ENCODE data around the gene BCAR3.

The BCAR3 gene

DNA sequence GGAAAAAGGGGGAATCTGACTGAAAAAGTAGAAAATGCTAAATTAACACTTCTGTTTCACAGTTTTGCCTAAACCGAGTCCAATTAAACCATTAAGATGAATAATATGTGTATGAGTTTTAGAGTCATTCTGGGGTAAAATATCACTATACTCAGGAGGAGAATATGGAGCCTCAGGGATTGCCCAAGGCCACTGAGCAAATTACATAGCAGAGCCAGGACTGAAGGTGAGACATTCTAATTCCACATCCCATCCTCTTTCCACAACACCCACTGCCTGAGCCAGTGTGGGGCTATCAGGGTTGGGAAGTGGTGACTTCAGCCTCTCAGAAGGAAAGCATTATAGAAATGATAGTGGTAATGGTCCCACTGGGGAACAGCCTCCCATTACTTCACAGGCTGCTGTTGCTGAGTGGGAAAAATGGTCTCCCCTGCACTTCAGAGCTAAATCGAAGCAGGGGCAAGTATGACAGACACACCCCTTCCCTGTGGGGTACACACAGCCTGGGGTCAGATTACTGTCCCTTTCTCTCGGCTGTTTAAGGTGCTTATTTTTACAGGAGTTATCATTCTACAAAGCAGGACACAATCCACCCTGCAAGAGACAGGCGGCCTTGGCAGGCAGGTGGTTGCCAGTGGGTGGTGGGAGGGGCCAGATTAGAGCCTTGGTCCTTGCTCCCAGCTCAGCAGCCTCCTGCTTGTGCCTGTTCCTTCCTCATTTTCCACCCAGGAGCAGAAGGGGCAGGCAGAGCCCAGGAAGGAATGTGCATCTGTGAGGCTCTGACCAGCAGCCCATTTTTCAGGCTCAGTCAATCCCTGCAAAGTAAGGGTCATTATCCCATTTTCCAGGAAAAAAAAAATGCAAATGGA lies 9.5 kb upstream of the BCAR3 start:
- TF ChIP-seq, protein P1, sequence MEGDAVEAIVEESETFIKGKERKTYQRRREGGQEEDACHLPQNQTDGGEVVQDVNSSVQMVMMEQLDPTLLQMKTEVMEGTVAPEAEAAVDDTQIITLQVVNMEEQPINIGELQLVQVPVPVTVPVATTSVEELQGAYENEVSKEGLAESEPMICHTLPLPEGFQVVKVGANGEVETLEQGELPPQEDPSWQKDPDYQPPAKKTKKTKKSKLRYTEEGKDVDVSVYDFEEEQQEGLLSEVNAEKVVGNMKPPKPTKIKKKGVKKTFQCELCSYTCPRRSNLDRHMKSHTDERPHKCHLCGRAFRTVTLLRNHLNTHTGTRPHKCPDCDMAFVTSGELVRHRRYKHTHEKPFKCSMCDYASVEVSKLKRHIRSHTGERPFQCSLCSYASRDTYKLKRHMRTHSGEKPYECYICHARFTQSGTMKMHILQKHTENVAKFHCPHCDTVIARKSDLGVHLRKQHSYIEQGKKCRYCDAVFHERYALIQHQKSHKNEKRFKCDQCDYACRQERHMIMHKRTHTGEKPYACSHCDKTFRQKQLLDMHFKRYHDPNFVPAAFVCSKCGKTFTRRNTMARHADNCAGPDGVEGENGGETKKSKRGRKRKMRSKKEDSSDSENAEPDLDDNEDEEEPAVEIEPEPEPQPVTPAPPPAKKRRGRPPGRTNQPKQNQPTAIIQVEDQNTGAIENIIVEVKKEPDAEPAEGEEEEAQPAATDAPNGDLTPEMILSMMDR (IDR thresholded peaks at IDR 0.05; ENCODE audit: low read depth, low read length) = no peak
- in situ Hi-C loops (cut with HindIII; ENCODE audit: low sequenced_read_pairs) = no loop called here

GRCh38 chr1:93690341-93690740 lies 8.7 kb upstream of the BCAR3 start:
- DNase-seq (ENCODE audit: low read depth, low spot score) = no peak
- in situ Hi-C loops (cut with HindIII; ENCODE audit: low sequenced_read_pairs) = no loop called here
- TF ChIP-seq, protein P1 (IDR thresholded peaks at IDR 0.05; ENCODE audit: low read depth, low read length) = no peak
- H3K4me3 ChIP-seq (ENCODE audit: low read depth, low read length) = no peak overlapping the region

More for the DNA sequence above, 9.5 kb upstream of the BCAR3 start:
- no peak for DNase-seq (ENCODE audit: low read depth, low spot score)
- no peak overlapping the region for H3K4me3 ChIP-seq (ENCODE audit: low read depth, low read length)

DNA sequence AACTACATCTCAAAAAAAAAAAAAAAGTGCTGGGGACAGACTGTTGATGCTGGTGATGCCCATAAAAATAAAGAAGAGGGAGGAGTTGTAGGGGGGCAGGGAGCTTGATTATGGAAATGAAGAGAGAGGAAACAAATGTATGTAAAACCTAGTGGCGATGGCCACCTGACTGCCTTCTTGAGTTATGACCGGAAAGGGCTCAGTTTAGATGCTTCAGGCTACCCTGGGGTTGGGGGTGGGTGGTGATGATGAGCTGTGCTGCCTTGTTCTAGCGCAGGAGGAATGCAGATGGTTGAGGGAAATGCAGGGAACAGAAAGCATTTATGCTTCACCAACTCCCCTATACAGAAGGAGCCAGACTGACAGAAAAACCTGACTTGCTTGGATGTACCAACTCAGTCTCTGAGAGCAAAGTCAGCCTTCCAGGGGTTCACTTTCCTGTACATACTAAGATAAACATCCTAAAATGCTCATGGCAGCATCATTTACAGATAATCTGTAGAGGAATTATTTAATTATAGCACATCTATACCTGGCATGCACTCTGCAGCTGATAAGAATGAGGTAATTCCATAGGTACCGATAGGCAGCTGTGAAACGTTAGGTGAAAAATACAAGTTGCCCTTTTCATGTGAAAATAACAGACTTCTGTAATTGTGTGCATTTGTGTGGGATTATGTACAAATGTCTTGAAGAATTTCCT lies 8.0 kb upstream of the BCAR3 start:
- DNase-seq (ENCODE audit: low read depth, low spot score) = no peak
- H3K4me3 ChIP-seq (ENCODE audit: low read depth, low read length) = no peak overlapping the region
- TF ChIP-seq, protein P1 (IDR thresholded peaks at IDR 0.05; ENCODE audit: low read depth, low read length) = no peak
- in situ Hi-C loops (cut with HindIII; ENCODE audit: low sequenced_read_pairs) = no loop called here

DNA sequence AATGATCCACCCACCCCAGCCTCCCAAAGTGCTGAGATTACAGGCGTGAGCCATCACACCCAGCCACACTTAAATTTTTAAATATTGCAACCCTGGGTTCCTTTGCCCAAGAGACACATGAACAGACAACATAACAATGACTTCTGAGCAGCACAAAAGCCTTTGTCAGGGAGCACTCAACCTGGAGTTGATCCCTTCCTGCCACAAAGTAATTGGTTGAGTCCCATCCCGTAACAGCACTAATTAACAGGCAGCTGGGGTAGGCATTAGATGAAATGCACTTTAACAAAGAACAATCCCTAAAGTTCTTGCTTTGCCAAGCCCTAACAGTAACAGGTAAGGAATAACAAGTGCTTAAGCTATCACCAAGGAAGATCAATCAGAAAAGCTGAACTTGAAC lies 5.9 kb upstream of the BCAR3 start:
- TF ChIP-seq, protein P1 (IDR thresholded peaks at IDR 0.05; ENCODE audit: low read depth, low read length) = no peak
- in situ Hi-C loops (cut with HindIII; ENCODE audit: low sequenced_read_pairs) = no loop called here
- DNase-seq (ENCODE audit: low read depth, low spot score) = no peak
- no peak overlapping the region for H3K4me3 ChIP-seq (ENCODE audit: low read depth, low read length)

DNA sequence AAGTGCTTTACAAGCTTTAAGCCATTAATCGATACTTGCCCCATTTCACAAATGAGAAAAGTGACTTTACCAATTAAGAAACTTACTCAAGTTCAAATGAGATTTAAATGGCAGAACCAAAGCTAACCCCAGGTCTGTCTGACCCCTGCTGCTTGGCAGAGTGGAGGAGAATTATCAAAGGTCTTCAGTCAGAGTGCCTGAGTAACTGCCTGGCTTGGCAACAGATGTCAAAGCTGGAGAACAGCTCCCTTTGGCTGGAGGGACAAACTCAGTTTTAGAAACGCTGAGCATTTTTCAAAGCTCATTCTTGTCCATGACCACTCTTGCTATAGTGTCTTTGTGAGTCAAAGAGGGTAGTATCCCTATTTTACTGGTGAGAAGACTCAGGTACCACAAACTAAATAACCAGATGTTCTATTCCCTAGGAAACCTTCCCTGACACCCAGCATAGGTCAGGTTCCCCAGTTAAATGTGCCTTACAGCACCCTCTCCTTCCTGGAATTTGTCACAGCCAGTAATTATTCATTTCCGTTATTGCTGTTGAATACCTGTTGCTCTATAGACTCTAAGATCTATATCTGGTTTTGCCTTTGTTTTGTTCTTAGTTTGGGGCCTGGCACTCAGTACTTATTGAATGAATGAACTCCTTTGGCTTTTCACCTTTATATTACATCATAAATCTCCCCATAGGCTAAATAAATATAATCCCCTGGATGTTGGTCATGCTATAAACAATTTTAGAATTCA lies 5.0 kb upstream of the BCAR3 start:
- DNase-seq (ENCODE audit: low read depth, low spot score) = no peak
- in situ Hi-C loops (cut with HindIII; ENCODE audit: low sequenced_read_pairs) = no loop called here
- TF ChIP-seq, protein P1 (IDR thresholded peaks at IDR 0.05; ENCODE audit: low read depth, low read length) = no peak
- no peak overlapping the region for H3K4me3 ChIP-seq (ENCODE audit: low read depth, low read length)

GRCh38 chr1:93685918-93686317 lies 4.3 kb upstream of the BCAR3 start:
- DNase-seq (ENCODE audit: low read depth, low spot score) = no peak
- H3K4me3 ChIP-seq (ENCODE audit: low read depth, low read length) = no peak overlapping the region
- TF ChIP-seq, protein P1 (IDR thresholded peaks at IDR 0.05; ENCODE audit: low read depth, low read length) = no peak
- in situ Hi-C loops (cut with HindIII; ENCODE audit: low sequenced_read_pairs) = no loop called here
